GM19328 (cell line): Measurements from ENCODE around the gene PDZD2.
"Not testable (repeated sequence)": the region's sequence is repeated elsewhere in the genome, so short reads cannot be mapped to it uniquely, and the experiment has no call there.

Experiments
- ATAC-seq: cut with Tn5 transposase; IDR thresholded peaks from one replicate; pipeline ENCODE4 v1.9.1; 2021; ENCODE audit warnings: mild to moderate bottlenecking, moderate library complexity; ENCODE audit not compliant: unreplicated experiment

Gene PDZD2

GRCh38 chr5:31688515-31689092 lies 49.7 kb downstream of the PDZD2 start:
- no peak for ATAC-seq

GRCh38 chr5:31691408-31691807 lies 52.5 kb downstream of the PDZD2 start:
- not testable (repeated sequence) for ATAC-seq

- ATAC-seq, result no peak
These were observed 53.8 kb downstream of the PDZD2 start for GRCh38 chr5:31692561-31693221.

- ATAC-seq, result no peak
These were observed 59.7 kb downstream of the PDZD2 start for GRCh38 chr5:31698673-31699072.

- ATAC-seq, result no peak
These were observed 62.8 kb downstream of the PDZD2 start for GRCh38 chr5:31701642-31702299.

- ATAC-seq, result no peak
These were observed 63.8 kb downstream of the PDZD2 start for GRCh38 chr5:31702712-31703111.

GRCh38 chr5:31703757-31704156 lies 64.8 kb downstream of the PDZD2 start:
- no peak for ATAC-seq

GRCh38 chr5:31706186-31706585 lies 67.3 kb downstream of the PDZD2 start:
- no peak for ATAC-seq

- no peak for ATAC-seq
These were observed 68.4 kb downstream of the PDZD2 start for GRCh38 chr5:31707329-31707728.

- no peak for ATAC-seq
These were observed 69.2 kb downstream of the PDZD2 start for GRCh38 chr5:31708089-31708488.

- ATAC-seq, result no peak
These were observed 72.4 kb downstream of the PDZD2 start for GRCh38 chr5:31711363-31711762.

GRCh38 chr5:31711935-31712592 lies 73.1 kb downstream of the PDZD2 start:
- ATAC-seq, result no peak

GRCh38 chr5:31717561-31717960 lies 78.6 kb downstream of the PDZD2 start:
- no peak for ATAC-seq

- no peak for ATAC-seq
These were observed 81.1 kb downstream of the PDZD2 start for GRCh38 chr5:31720004-31720403.

GRCh38 chr5:31720811-31721345 lies 81.9 kb downstream of the PDZD2 start:
- no peak for ATAC-seq

- no peak for ATAC-seq
These were observed 83.2 kb downstream of the PDZD2 start for GRCh38 chr5:31722111-31722510.

GRCh38 chr5:31725996-31726395 lies 87.1 kb downstream of the PDZD2 start:
- no peak for ATAC-seq

GRCh38 chr5:31726952-31727351 lies 88.0 kb downstream of the PDZD2 start:
- ATAC-seq, result no peak

GRCh38 chr5:31728039-31728438 lies 89.1 kb downstream of the PDZD2 start:
- no peak for ATAC-seq

- ATAC-seq, result not testable (repeated sequence)
These were observed 89.9 kb downstream of the PDZD2 start for GRCh38 chr5:31728806-31729205.

GRCh38 chr5:31730139-31730538 lies 91.2 kb downstream of the PDZD2 start:
- ATAC-seq, result no peak

GRCh38 chr5:31731016-31731415 lies 92.1 kb downstream of the PDZD2 start:
- no peak for ATAC-seq
